RPMI7951 (cell line): ENCODE measurements around the gene ELMOD3. TPM values are rescaled to one million over a fixed set of nuclear protein-coding genes. Genes with fewer than 3 reads are reported as not detected.
"Not testable (repeated sequence)": the region's sequence is repeated elsewhere in the genome, so short reads cannot be mapped to it uniquely, and the experiment has no call there.

Source experiments
- DNase-seq: peaks from one replicate; pipeline ENCODE4 v3.0.0-alpha.2; 2012; ENCODE audit warnings: low read depth
- total RNA-seq: library from RNA; depleted of rRNA; stranded (reverse); fragments of >200 nt; shearing (Covaris generic); gene quantifications from 2 replicates; pipeline ENCODE4 v1.2.3, GENCODE V29; 2014

The ELMOD3 gene
- total RNA-seq, 1 experiment from 2014 or later = 18.6 TPM

GRCh38 chr2:85423525-85423924 is 69.0 kb downstream of the ELMOD3 start:
- DNase-seq = no peak

GRCh38 chr2:85425588-85425987 is 71.0 kb downstream of the ELMOD3 start:
- DNase-seq = no peak

GRCh38 chr2:85427300-85427835 is 72.8 kb downstream of the ELMOD3 start:
- DNase-seq = no peak

GRCh38 chr2:85428343-85428881 is 73.8 kb downstream of the ELMOD3 start:
- no peak for DNase-seq

GRCh38 chr2:85429213-85429923 is 74.8 kb downstream of the ELMOD3 start:
- DNase-seq = no peak

- no peak for DNase-seq
These were observed 75.3 kb downstream of the ELMOD3 start for GRCh38 chr2:85429924-85430289.

GRCh38 chr2:85430752-85431569 is 76.4 kb downstream of the ELMOD3 start:
- DNase-seq = no peak

GRCh38 chr2:85431570-85432205 is 77.1 kb downstream of the ELMOD3 start:
- DNase-seq = no peak

- peak; percentile 100 for DNase-seq
These were observed 79.0 kb downstream of the ELMOD3 start for GRCh38 chr2:85433511-85434089.

- no peak for DNase-seq
These were observed 80.1 kb downstream of the ELMOD3 start for GRCh38 chr2:85434696-85435095.

- no peak for DNase-seq
These were observed 80.8 kb downstream of the ELMOD3 start for GRCh38 chr2:85435220-85435958.

- no peak for DNase-seq
These were observed 81.6 kb downstream of the ELMOD3 start for GRCh38 chr2:85435981-85436835.

GRCh38 chr2:85436836-85437487 is 82.4 kb downstream of the ELMOD3 start:
- DNase-seq = no peak

GRCh38 chr2:85437488-85438200 is 83.1 kb downstream of the ELMOD3 start:
- DNase-seq = peak; percentile 84

GRCh38 chr2:85438201-85439024 is 83.8 kb downstream of the ELMOD3 start:
- peak; percentile 47 for DNase-seq

GRCh38 chr2:85439025-85439472 is 84.5 kb downstream of the ELMOD3 start:
- DNase-seq = no peak

- DNase-seq = not testable (repeated sequence)
These were observed 85.0 kb downstream of the ELMOD3 start for GRCh38 chr2:85439569-85439968.

- no peak for DNase-seq
These were observed 85.4 kb downstream of the ELMOD3 start for GRCh38 chr2:85439986-85440385.
